Measurements from ENCODE around the gene USP17L22.
"Not testable (repeated sequence)": the region's sequence is repeated elsewhere in the genome, so short reads cannot be mapped to it uniquely, and the experiment has no call there.

DNA sequence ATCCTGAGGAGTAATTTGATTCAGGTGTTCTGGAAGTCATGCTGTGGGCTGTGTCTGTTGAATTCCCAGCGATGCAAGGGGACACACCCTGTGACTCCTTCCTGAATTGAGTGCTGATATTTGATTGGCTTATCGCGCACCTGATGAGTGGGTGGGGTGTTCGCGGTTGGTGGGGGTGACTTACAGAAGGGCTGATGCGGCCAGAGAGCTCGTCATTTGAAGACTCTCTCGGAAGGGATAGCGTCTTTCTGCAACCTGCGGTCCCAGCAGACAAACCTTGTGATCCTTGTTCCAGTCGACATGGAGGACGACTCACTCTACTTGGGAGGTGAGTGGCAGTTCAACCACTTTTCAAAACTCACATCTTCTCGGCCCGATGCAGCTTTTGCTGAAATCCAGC lies 23.8 kb upstream of the USP17L22 start, which contains the start of gene USP17L17:
- not testable (repeated sequence) for TF ChIP-seq CTCF (IDR thresholded peaks at IDR 0.05); NRF1 (IDR thresholded peaks at IDR 0.05; ENCODE audit: low read depth, low read length); CHD2 (IDR thresholded peaks at IDR 0.05; ENCODE audit: low read length, partially characterized antibody); SMC3 (IDR thresholded peaks at IDR 0.05; ENCODE audit: low read depth, low read length); FOSL2 (IDR thresholded peaks at IDR 0.05; ENCODE audit: borderline replicate concordance, low read depth); POLR2AphosphoS5 (IDR thresholded peaks at IDR 0.05; ENCODE audit: low read depth, low read length); REST (IDR thresholded peaks at IDR 0.05; ENCODE audit: low read depth, low read length); YY1 (IDR thresholded peaks at IDR 0.05; ENCODE audit: low read depth)
